Measurements from ENCODE around the gene OR6C1. TPM values are rescaled to one million over a fixed set of nuclear protein-coding genes. Genes with fewer than 3 reads are reported as not detected.

OR6C1 gene
- total and polyA plus RNA-seq, 10 of the 15 experiments (the other 5 are each of a cell fraction or from before 2014, with no cell fraction given), result not detected

- TF ChIP-seq TAF1 (IDR thresholded peaks at IDR 0.05; ENCODE audit: borderline replicate concordance, low read depth, low read length) (no peak), BRCA1 (IDR thresholded peaks at IDR 0.05; ENCODE audit: low read depth, low read length) (no peak), SMAD1 (IDR thresholded peaks at IDR 0.05; ENCODE audit: low read depth, partially characterized antibody) (no peak), ZNF622 (IDR thresholded peaks at IDR 0.05) (no peak)
Observed at GRCh38 chr12:55362675-55363074, 48.5 kb downstream of the OR6C1 start, which contains the start of gene OR6C75 (continued).

DNA sequence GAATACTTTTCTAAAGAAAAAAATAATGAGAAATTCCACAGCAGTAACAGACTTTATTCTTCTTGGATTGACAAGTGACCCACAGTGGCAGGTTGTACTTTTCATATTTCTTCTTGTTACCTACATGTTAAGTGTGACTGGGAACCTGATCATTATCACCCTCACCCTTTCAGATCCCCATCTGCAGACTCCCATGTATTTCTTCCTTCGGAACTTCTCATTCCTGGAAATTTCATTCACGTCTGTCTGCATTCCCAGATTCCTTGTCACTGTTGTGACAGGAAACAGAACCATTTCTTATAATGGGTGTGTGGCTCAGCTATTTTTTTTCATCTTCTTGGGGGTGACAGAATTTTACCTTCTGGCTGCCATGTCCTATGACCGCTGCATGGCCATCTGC is 50.9 kb downstream of the OR6C1 start:
- in situ Hi-C loops (cut with MboI), result no loop called here
- H3K36me3 ChIP-seq (ENCODE audit: control insufficient read depth in 2 of 2, insufficient read depth in 2 of 2, low read length in 1 of 2), result no peaks in the 10 kb centered on the region

More for the DNA sequence above, 50.9 kb downstream of the OR6C1 start:
- H3K9me3 ChIP-seq (replicated peaks; ENCODE audit: control insufficient read depth, insufficient read depth, low read length), result no peaks in the 10 kb centered on the region
- BruUV-seq (replicated peaks), result no TSS peak
- WGBS (ENCODE audit: insufficient coverage, insufficient replicate concordance, low lambda C conversion rate, missing lambda C conversion rate), result 27% methylated on average over 3 of the region's 3 CpGs
- TF ChIP-seq MYC (IDR thresholded peaks at IDR 0.05; ENCODE audit: insufficient read depth, insufficient read length, insufficient replicate concordance, low read length, severe bottlenecking) (no peak), RAD51 (IDR thresholded peaks at IDR 0.05) (no peak), SMAD1 (IDR thresholded peaks at IDR 0.05; ENCODE audit: low read depth, partially characterized antibody) (no peak), BMI1 (IDR thresholded peaks at IDR 0.05; ENCODE audit: borderline replicate concordance) (no peak), MTA2 (IDR thresholded peaks at IDR 0.05; ENCODE audit: low read depth) (no peak), IKZF2 (IDR thresholded peaks at IDR 0.05) (no peak), FOS (IDR thresholded peaks at IDR 0.05; ENCODE audit: borderline replicate concordance, extremely low read depth, insufficient read length) (no peak), CBX3 (IDR thresholded peaks at IDR 0.05; ENCODE audit: borderline replicate concordance, low read depth) (no peak), YBX1 (IDR thresholded peaks at IDR 0.05) (no peak), SMAD5 (IDR thresholded peaks at IDR 0.05; ENCODE audit: low read depth) (no peak), ZBTB33 (IDR thresholded peaks at IDR 0.05) (no peak), MEF2B (IDR thresholded peaks at IDR 0.05; ENCODE audit: partially characterized antibody, poor library complexity, severe bottlenecking) (no peak), BCL11A (IDR thresholded peaks at IDR 0.05; ENCODE audit: low read depth, low read length) (no peak)
- TF ChIP-seq, protein P1, sequence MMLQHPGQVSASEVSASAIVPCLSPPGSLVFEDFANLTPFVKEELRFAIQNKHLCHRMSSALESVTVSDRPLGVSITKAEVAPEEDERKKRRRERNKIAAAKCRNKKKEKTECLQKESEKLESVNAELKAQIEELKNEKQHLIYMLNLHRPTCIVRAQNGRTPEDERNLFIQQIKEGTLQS (IDR thresholded peaks at IDR 0.05; ENCODE audit: borderline replicate concordance, extremely low read depth, low read depth, low read length), result no peak
- TF ChIP-seq, protein P2, sequence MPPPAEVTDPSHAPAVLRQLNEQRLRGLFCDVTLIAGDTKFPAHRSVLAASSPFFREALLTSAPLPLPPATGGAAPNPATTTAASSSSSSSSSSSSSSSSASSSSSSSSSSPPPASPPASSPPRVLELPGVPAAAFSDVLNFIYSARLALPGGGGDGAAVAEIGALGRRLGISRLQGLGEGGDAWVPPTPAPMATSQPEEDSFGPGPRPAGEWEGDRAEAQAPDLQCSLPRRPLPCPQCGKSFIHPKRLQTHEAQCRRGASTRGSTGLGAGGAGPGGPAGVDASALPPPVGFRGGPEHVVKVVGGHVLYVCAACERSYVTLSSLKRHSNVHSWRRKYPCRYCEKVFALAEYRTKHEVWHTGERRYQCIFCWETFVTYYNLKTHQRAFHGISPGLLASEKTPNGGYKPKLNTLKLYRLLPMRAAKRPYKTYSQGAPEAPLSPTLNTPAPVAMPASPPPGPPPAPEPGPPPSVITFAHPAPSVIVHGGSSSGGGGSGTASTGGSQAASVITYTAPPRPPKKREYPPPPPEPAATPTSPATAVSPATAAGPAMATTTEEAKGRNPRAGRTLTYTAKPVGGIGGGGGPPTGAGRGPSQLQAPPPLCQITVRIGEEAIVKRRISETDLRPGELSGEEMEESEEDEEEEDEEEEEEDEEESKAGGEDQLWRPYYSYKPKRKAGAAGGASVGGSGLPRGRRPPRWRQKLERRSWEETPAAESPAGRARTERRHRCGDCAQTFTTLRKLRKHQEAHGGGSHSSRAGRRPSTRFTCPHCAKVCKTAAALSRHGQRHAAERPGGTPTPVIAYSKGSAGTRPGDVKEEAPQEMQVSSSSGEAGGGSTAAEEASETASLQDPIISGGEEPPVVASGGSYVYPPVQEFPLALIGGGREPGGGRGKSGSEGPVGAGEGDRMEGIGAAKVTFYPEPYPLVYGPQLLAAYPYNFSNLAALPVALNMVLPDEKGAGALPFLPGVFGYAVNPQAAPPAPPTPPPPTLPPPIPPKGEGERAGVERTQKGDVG (CRISPR knock-in tag; IDR thresholded peaks at IDR 0.05), result no peak
- intact Hi-C loops (cut with micrococcal nuclease; ENCODE audit: unreplicated experiment), result no loop called here
- ATAC-seq (no peak), DNase-seq (ENCODE audit: low read depth, low spot score) (no peak), FAIRE-seq (no peak)
- H2AFZ ChIP-seq (ENCODE audit: control insufficient read depth, low read depth, low read length), result no peak overlapping the region
- CTCF ChIA-PET, result interaction anchor here (1.1 kb wide), 1 partner anchor 14 kb away, joined by 3 read pairs; no protein-coding TSS in a partner anchor
- POLR2A ChIA-PET, result no interaction called here
- no peak overlapping the region for H3K4me2 ChIP-seq (ENCODE audit: control insufficient read depth, insufficient read depth)
- H3K9ac ChIP-seq (ENCODE audit: control insufficient read depth, insufficient read depth, low read length), result no peak overlapping the region
- SMC1A ChIA-PET (ENCODE audit: uncharacterized antibody, unreplicated experiment), result interaction anchor here (1.5 kb wide), 1 partner anchor 12 kb away, joined by 3 read pairs; no protein-coding TSS in a partner anchor
- RAD21 ChIA-PET (ENCODE audit: unreplicated experiment), result no interaction called here
- no peaks in the 10 kb centered on the region for H3K27me3 ChIP-seq (replicated peaks in 1 of 2; ENCODE audit: control insufficient read depth in 2 of 2, insufficient read depth in 2 of 2, low read length in 1 of 2)
- no peaks in the 10 kb centered on the region for H3K79me2 ChIP-seq (ENCODE audit: control insufficient read depth, insufficient read depth, low read length)
- H3K4me3 ChIP-seq, result no peak overlapping the region
- no peaks in the 10 kb centered on the region for H3K4me1 ChIP-seq (ENCODE audit: control insufficient read depth, insufficient read depth, low read length)
- H4K20me1 ChIP-seq (ENCODE audit: control insufficient read depth, insufficient read depth), result no peaks in the 10 kb centered on the region
- no peak overlapping the region for H3K27ac ChIP-seq (ENCODE audit: control insufficient read depth, insufficient read depth)
